SJCRH30 (cell line): ENCODE data around the gene TTN. TPM values are rescaled to one million over a fixed set of nuclear protein-coding genes. Genes with fewer than 3 reads are reported as not detected.
"Not testable (repeated sequence)": the region's sequence is repeated elsewhere in the genome, so short reads cannot be mapped to it uniquely, and the experiment has no call there.

Experiments
- DNase-seq, 2 experiments: peaks; one replicate each; pipeline ENCODE4 v3.0.0-alpha.2; 2015 to 2020
- H3K27ac ChIP-seq: fragments of 250-450 bp; sonication (Bioruptor Pico); 2 replicates; pipeline ENCODE4 v1.5.1; 2020; ENCODE audit warnings: mild to moderate bottlenecking, moderate library complexity
- H3K27me3 ChIP-seq: fragments of 250-450 bp; sonication (Bioruptor Pico); 2 replicates; pipeline ENCODE4 v1.5.1; 2020; ENCODE audit warnings: mild to moderate bottlenecking, moderate library complexity
- H3K36me3 ChIP-seq: fragments of 250-450 bp; sonication (Bioruptor Pico); 2 replicates; pipeline ENCODE4 v1.5.1; 2020; ENCODE audit warnings: mild to moderate bottlenecking, moderate library complexity
- H3K4me1 ChIP-seq: fragments of 250-450 bp; sonication (Bioruptor Pico); 2 replicates; pipeline ENCODE4 v1.5.1; 2020; ENCODE audit warnings: mild to moderate bottlenecking, moderate library complexity
- H3K4me3 ChIP-seq: fragments of 250-450 bp; sonication (Bioruptor Pico); 2 replicates; pipeline ENCODE4 v1.5.1; 2020; ENCODE audit warnings: mild to moderate bottlenecking, moderate library complexity
- H3K9me3 ChIP-seq: fragments of 250-450 bp; sonication (Bioruptor Pico); replicated peaks from 2 replicates; pipeline ENCODE4 v1.5.1; 2020; ENCODE audit warnings: mild to moderate bottlenecking, moderate library complexity
- total RNA-seq: library from RNA; depleted of rRNA; stranded (reverse); fragments of >200 nt; shearing (Covaris generic); gene quantifications from 2 replicates; pipeline ENCODE4 v1.2.3, GENCODE V29; 2014

Gene TTN
- total RNA-seq, 1 experiment from 2014 or later: 35.0 TPM

- Histone ChIP-seq H3K9me3 (no peaks in the 10 kb centered on the region), H3K4me3 (no peak overlapping the region), H3K36me3 (peaks cover 30% of the 10 kb centered on the region), H3K4me1 (no peaks in the 10 kb centered on the region), H3K27me3 (no peaks in the 10 kb centered on the region), H3K27ac (no peak overlapping the region)
- no peak for DNase-seq
Measured at GRCh38 chr2:178530625-178531142, 276.5 kb downstream of the TTN start.

- no peak for DNase-seq
- H3K27ac ChIP-seq: no peak overlapping the region
- H3K36me3 ChIP-seq: peaks cover 31% of the 10 kb centered on the region
- H3K4me1 ChIP-seq: no peaks in the 10 kb centered on the region
- H3K27me3 ChIP-seq: no peaks in the 10 kb centered on the region
- H3K4me3 ChIP-seq: no peak overlapping the region
- H3K9me3 ChIP-seq: no peaks in the 10 kb centered on the region
Measured at GRCh38 chr2:178530131-178530530, 277.1 kb downstream of the TTN start.

- H3K36me3 ChIP-seq: peaks cover 25% of the 10 kb centered on the region
- H3K4me3 ChIP-seq: no peak overlapping the region
- DNase-seq: no peak
- H3K9me3 ChIP-seq: no peaks in the 10 kb centered on the region
- H3K4me1 ChIP-seq: no peaks in the 10 kb centered on the region
- no peaks in the 10 kb centered on the region for H3K27me3 ChIP-seq
- no peak overlapping the region for H3K27ac ChIP-seq
Measured at GRCh38 chr2:178529194-178529593, 278.0 kb downstream of the TTN start.

- peaks cover 25% of the 10 kb centered on the region for H3K36me3 ChIP-seq
Measured at GRCh38 chr2:178528647-178529046, 278.6 kb downstream of the TTN start.

GRCh38 chr2:178527592-178527991 lies 279.6 kb downstream of the TTN start:
- Histone ChIP-seq H3K4me3 (no peak overlapping the region), H3K27ac (no peak overlapping the region), H3K4me1 (no peaks in the 10 kb centered on the region), H3K36me3 (peaks cover 19% of the 10 kb centered on the region), H3K27me3 (no peaks in the 10 kb centered on the region), H3K9me3 (no peaks in the 10 kb centered on the region)
- DNase-seq: no peak

More at GRCh38 chr2:178528647-178529046, 278.6 kb downstream of the TTN start:
- Histone ChIP-seq H3K4me3 (no peak overlapping the region), H3K4me1 (no peaks in the 10 kb centered on the region), H3K27me3 (no peaks in the 10 kb centered on the region), H3K9me3 (no peaks in the 10 kb centered on the region), H3K27ac (no peak overlapping the region)
- no peak for DNase-seq

GRCh38 chr2:178526256-178526655 lies 281.0 kb downstream of the TTN start:
- peaks cover 16% of the 10 kb centered on the region for H3K36me3 ChIP-seq

GRCh38 chr2:178525460-178525859 lies 281.8 kb downstream of the TTN start:
- not testable (repeated sequence) for H3K4me1 ChIP-seq, H3K9me3 ChIP-seq, H3K27me3 ChIP-seq, DNase-seq, H3K4me3 ChIP-seq, H3K27ac ChIP-seq
- peaks cover 15% of the 10 kb centered on the region for H3K36me3 ChIP-seq

More at GRCh38 chr2:178526256-178526655, 281.0 kb downstream of the TTN start:
- no peak for DNase-seq
- Histone ChIP-seq H3K27me3 (no peaks in the 10 kb centered on the region), H3K4me3 (no peak overlapping the region), H3K27ac (no peak overlapping the region), H3K9me3 (no peaks in the 10 kb centered on the region), H3K4me1 (no peaks in the 10 kb centered on the region)

GRCh38 chr2:178525010-178525409 lies 282.2 kb downstream of the TTN start:
- DNase-seq, H3K27me3 ChIP-seq, H3K27ac ChIP-seq, H3K4me3 ChIP-seq, H3K9me3 ChIP-seq, H3K4me1 ChIP-seq: not testable (repeated sequence)
- peaks cover 14% of the 10 kb centered on the region for H3K36me3 ChIP-seq

GRCh38 chr2:178523596-178524134 lies 283.6 kb downstream of the TTN start:
- Histone ChIP-seq H3K27ac (no peak overlapping the region), H3K4me3 (no peak overlapping the region), H3K4me1 (no peaks in the 10 kb centered on the region), H3K9me3 (no peaks in the 10 kb centered on the region), H3K27me3 (no peaks in the 10 kb centered on the region), H3K36me3 (peaks cover 11% of the 10 kb centered on the region; the same call in 1 of the 2 replicates)
- DNase-seq: no peak

GRCh38 chr2:178522950-178523595 lies 284.1 kb downstream of the TTN start:
- H3K27ac ChIP-seq: no peak overlapping the region
- peak in 1 of 2 experiments; percentile 29 for DNase-seq
- no peaks in the 10 kb centered on the region for H3K4me1 ChIP-seq
- no peaks in the 10 kb centered on the region for H3K9me3 ChIP-seq
- H3K27me3 ChIP-seq: no peaks in the 10 kb centered on the region
- H3K36me3 ChIP-seq: peaks cover 11% of the 10 kb centered on the region; the same call in 1 of the 2 replicates
- H3K4me3 ChIP-seq: no peak overlapping the region

GRCh38 chr2:178521304-178522150 lies 285.7 kb downstream of the TTN start:
- H3K4me1 ChIP-seq: no peaks in the 10 kb centered on the region
- no peak overlapping the region for H3K4me3 ChIP-seq
- no peak overlapping the region for H3K27ac ChIP-seq
- DNase-seq: no peak
- peaks cover 10% of the 10 kb centered on the region for H3K36me3 ChIP-seq
- no peaks in the 10 kb centered on the region for H3K27me3 ChIP-seq
- H3K9me3 ChIP-seq: no peaks in the 10 kb centered on the region

GRCh38 chr2:178517496-178517895 lies 289.7 kb downstream of the TTN start:
- no peak overlapping the region for H3K27ac ChIP-seq
- no peak for DNase-seq
- H3K4me1 ChIP-seq: no peaks in the 10 kb centered on the region
- no peaks in the 10 kb centered on the region for H3K9me3 ChIP-seq
- no peak overlapping the region for H3K4me3 ChIP-seq
- peaks cover 7% of the 10 kb centered on the region for H3K36me3 ChIP-seq
- no peaks in the 10 kb centered on the region for H3K27me3 ChIP-seq

GRCh38 chr2:178514664-178515063 lies 292.6 kb downstream of the TTN start:
- Histone ChIP-seq H3K36me3 (peaks cover 11% of the 10 kb centered on the region), H3K4me3 (no peak overlapping the region), H3K4me1 (no peaks in the 10 kb centered on the region), H3K27ac (no peak overlapping the region), H3K27me3 (no peaks in the 10 kb centered on the region), H3K9me3 (no peaks in the 10 kb centered on the region)
- peak in 1 of 2 experiments; percentile 7 for DNase-seq

GRCh38 chr2:178513876-178514275 lies 293.3 kb downstream of the TTN start:
- Histone ChIP-seq H3K27me3 (no peaks in the 10 kb centered on the region), H3K36me3 (peaks cover 12% of the 10 kb centered on the region), H3K9me3 (no peaks in the 10 kb centered on the region), H3K27ac (no peak overlapping the region), H3K4me3 (no peak overlapping the region), H3K4me1 (no peaks in the 10 kb centered on the region)
- DNase-seq: no peak

GRCh38 chr2:178512484-178512883 lies 294.7 kb downstream of the TTN start:
- no peak for DNase-seq
- H3K9me3 ChIP-seq: no peaks in the 10 kb centered on the region

More at GRCh38 chr2:178512484-178512883, 294.7 kb downstream of the TTN start:
- Histone ChIP-seq H3K4me3 (no peak overlapping the region), H3K27ac (no peak overlapping the region), H3K27me3 (no peaks in the 10 kb centered on the region), H3K4me1 (no peaks in the 10 kb centered on the region), H3K36me3 (peaks cover 12% of the 10 kb centered on the region)
